HG03460 (cell line): Measurements from ENCODE around the gene THOC6.
A peak's percentile ranks its signal among the peaks of the same experiment; 100 is the strongest.
"Not testable (repeated sequence)": the region's sequence is repeated elsewhere in the genome, so short reads cannot be mapped to it uniquely, and the experiment has no call there.

Experiments used
- ATAC-seq: cut with Tn5 transposase; IDR thresholded peaks from one replicate; pipeline ENCODE4 v1.9.1; 2021; ENCODE audit not compliant: unreplicated experiment

The THOC6 gene

DNA sequence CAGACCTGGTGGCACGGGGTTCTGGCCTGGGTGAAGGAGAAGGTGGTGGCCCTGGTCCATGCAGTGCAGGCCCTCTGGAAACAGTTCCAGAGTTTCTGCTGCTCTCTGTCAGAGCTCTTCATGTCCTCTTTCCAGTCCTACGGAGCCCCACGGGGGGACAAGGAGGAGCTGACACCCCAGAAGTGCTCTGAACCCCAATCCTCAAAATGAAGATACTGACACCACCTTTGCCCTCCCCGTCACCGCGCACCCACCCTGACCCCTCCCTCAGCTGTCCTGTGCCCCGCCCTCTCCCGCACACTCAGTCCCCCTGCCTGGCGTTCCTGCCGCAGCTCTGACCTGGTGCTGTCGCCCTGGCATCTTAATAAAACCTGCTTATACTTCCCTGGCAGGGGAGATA is 45.3 kb downstream of the THOC6 start:
- not testable (repeated sequence) for ATAC-seq

GRCh38 chr16:3070608-3071111 is 46.8 kb downstream of the THOC6 start:
- no peak for ATAC-seq

DNA sequence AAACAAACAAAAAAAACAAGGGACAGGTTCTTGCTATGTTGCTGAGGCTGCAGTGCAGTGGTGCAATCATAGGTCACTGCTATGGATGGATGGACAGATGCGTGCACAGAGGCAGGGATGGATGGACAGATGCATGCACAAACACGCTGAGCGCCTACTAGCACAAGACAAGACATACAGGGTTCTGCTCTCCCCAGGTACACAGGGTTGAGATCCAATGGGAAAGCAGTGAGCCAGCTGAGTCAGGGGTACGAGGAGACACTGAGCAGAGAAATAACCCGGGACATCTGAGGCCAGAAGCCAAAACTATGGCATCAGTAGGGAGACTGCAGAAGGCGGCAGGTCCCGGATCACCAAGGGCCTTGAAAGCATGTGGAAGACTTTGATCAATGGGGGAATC is 47.8 kb downstream of the THOC6 start:
- no peak for ATAC-seq

DNA sequence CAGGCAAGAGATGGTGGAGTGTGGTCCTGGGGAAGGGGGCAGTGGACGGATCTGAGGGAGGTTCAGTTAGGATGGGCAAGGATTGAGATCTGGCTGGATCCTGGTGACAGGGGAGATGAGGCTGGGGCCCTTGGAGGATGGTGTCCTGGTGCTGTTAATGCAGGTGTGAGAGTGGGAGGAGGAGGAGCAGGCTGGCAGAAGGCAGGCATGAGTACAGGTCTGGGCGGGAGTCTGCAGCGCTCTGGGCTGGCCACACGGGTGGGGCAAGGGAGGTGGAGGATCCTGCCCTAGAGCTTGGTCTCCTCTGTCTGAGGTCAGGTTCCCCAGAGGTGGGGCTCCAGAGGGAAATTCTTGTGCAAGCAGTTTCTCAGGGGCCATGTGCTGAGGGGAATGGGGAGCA is 48.3 kb downstream of the THOC6 start:
- not testable (repeated sequence) for ATAC-seq

DNA sequence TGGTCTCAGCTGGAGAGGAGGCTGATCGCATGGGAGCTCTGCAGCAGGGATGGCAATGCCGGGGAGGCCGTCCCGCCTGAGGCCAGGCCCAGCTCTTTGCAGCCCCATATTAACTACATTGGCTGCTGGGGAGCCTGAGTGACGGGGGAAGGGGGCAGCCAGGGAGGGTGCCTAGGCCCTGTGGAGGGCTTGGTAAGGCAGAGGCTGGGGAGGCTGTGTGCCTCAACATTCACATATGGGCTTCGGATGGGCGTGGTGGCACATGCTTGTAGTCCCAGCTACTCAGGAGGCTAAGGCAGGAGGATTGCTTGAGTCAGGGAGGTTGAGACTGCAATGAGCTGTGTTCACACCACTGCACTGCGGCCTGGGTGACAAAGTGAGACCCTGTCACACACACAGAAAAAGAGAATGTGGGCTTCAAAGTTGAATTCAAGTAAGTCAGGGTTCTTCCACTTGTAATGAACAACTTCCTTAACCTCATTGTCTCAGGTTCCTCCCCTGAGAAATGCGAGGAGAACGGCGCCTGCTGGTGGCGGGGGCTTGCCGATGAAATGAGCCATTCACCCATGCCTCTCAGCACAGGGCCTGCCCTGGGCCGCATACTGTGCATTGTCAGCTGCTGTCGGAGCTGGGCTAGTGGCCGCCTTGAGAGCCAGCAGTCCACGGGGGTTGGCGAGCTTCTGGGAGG is 48.9 kb downstream of the THOC6 start:
- ATAC-seq, result not testable (repeated sequence)

DNA sequence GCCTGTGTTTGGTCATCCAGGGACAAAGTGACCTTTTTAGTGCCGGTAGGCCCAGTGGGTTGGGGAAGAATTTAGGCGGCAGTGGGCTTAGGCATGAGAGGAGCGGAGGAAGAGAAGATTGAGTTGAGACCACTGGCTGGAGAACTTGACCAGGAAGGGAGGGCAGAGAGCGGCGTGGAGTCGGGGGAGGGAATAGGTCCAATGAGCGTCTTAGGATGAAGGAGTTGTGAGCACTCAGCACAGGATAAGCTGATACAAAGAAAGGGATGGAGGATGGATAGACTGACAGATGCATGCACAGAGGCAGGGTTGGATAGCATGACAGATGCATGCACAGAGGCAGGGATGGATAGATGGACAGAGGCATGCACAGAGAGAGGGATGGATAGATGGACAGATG is 49.6 kb downstream of the THOC6 start:
- ATAC-seq, result no peak

DNA sequence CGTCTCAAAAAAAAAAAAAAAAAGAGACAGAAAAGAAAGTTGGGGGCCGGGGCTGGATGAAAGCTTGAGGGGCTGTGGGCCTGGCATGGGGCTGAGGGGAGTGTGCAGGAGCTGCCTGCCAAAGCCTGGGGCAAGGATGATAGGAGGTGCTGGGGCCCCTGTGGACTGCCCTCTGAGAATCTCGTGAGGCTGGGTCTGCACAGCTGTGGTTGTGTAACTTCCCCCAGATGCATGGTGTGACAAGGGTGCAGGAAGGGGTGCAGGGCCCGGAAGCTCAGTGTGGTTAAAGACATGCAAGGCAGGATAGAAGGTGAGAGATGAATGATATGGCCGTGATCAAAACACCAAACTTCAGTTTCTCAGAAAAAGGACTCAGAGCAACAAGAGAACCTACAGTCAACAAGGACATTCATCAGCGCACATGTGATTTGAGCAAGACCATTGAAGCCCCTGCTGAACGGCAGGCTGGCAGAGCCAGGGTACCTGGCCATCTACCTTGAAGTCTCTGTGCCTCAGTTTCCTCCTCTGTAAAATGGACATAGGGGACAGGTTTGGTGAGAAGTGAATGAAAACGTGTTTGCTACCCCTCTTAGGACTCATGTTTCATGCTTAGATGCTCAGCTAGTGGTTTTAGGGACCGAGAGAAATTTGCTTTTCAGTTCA is 51.2 kb downstream of the THOC6 start:
- ATAC-seq, result peak; percentile 73

- no peak for ATAC-seq
These were observed 51.7 kb downstream of the THOC6 start for GRCh38 chr16:3075523-3075915.

GRCh38 chr16:3075946-3076345 is 52.1 kb downstream of the THOC6 start:
- not testable (repeated sequence) for ATAC-seq

DNA sequence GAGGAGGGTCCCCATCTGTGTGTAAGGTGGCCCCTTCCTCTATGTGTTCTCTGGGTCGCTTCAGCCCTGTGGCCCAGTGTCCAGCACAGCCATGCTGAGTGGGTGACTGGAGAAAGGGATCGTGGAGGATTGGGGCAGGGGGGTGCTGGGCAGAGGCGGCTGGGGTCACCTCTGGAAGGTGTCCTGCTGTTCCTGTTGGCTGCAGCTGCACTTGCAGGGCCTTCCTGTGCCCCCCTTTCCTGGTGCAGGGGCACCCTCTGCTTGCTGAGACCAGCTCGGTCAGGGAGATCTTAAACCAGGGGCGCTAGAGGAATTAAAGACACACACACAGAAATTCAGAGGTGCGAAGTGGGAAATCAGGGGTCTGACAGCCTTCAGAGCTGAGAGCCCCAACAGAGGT is 52.7 kb downstream of the THOC6 start:
- ATAC-seq, result no peak
